HCT116 (cell line): ENCODE measurements around the gene AMOTL2. TPM values are rescaled to one million over a fixed set of nuclear protein-coding genes. Genes with fewer than 3 reads are reported as not detected.

Experiments
- ATAC-seq: fragments of 200-7000 bp; cut with Tn5 transposase; 2 replicates; pipeline ENCODE4 v1.9.1; 2020; ENCODE audit warnings: mild to moderate bottlenecking, moderate library complexity
- BruUV-seq: library from RNA; stranded (reverse); fragments of 400-500 nt; replicated peaks from 2 replicates; lab custom pipeline; 2021; lab: Mats Ljungman, UMichigan
- CTCF ChIA-PET: fragments of 300-600 bp; sonication (Branson Sonifier 250); formaldehyde crosslinking; loops from one replicate; lab custom pipeline; 2021; ENCODE audit warnings: antibody characterized with exemption; lab: Charles Lee
- POLR2A ChIA-PET: fragments of 300-600, 350-600 bp; sonication (Branson Sonifier 250); formaldehyde crosslinking; loops from one replicate; lab custom pipeline; 2021; ENCODE audit warnings: antibody characterized with exemption; lab: Charles Lee
- RAD21 ChIA-PET, 2 experiments: fragments of 300-600 bp; sonication (Branson Sonifier 250); formaldehyde crosslinking; loops; one replicate each; lab custom pipeline; 2023; ENCODE audit warnings: low total read pairs in 2 of 2; ENCODE audit not compliant: uncharacterized antibody in 2 of 2, unreplicated experiment in 2 of 2, low non-redundant PET in 1 of 2; lab: Charles Lee
- DNase-seq: peaks from one replicate; pipeline ENCODE4 v3.0.0-alpha.2; 2010; ENCODE audit warnings: low read depth, low spot score
- H2AFZ ChIP-seq: fragments of 200-600 bp; shearing (Covaris generic), sonication (generic); 2 replicates; pipeline ENCODE4 v1.6.1; 2017; ENCODE audit warnings: low read depth, mixed run types, mixed read lengths, antibody characterized with exemption, low read length; ENCODE audit not compliant: poor library complexity, severe bottlenecking
- H3K27ac ChIP-seq: 2 replicates; pipeline ENCODE4 v1.5.1; 2012; ENCODE audit warnings: low read depth, low read length
- H3K27me3 ChIP-seq: fragments of 200-600 bp; sonication (generic); 2 replicates; pipeline ENCODE4 v1.6.1; 2016; ENCODE audit warnings: mixed run types, low read length, mixed read lengths; ENCODE audit not compliant: insufficient read depth
- H3K36me3 ChIP-seq, 2 experiments: fragments of 200-500 bp in 1 of 2; fragments of 200-600 bp in 1 of 2; sonication (Bioruptor generic) in 1 of 2; sonication (generic) in 1 of 2; 2 replicates each; pipeline versions ENCODE4 v1.5.1 to v1.6.1; 2014 to 2016; ENCODE audit warnings: low read length in 2 of 2, inconsistent platforms in 1 of 2, mixed read lengths in 1 of 2, mixed run types in 1 of 2; ENCODE audit not compliant: insufficient read depth in 2 of 2, control insufficient read depth in 1 of 2
- H3K4me1 ChIP-seq, 2 experiments: fragments of 200-600 bp in 1 of 2; sonication (generic) in 1 of 2; 2 replicates each; pipeline versions ENCODE4 v1.5.1 to v1.6.1; 2012 to 2017; ENCODE audit warnings: low read length in 2 of 2, inconsistent platforms in 1 of 2, mild to moderate bottlenecking in 1 of 2, mixed read lengths in 1 of 2, mixed run types in 1 of 2, moderate library complexity in 1 of 2; ENCODE audit not compliant: insufficient read depth in 2 of 2, control insufficient read depth in 1 of 2
- H3K4me2 ChIP-seq: fragments of 200-600 bp; sonication (generic); 2 replicates; pipeline ENCODE4 v1.6.1; 2017; ENCODE audit warnings: mixed run types, low read length, mixed read lengths
- H3K4me3 ChIP-seq, 2 experiments: fragments of 200-600 bp in 1 of 2; sonication (generic) in 1 of 2; replicated peaks in 1 of 2; 2 replicates each; pipeline ENCODE4 v1.5.1; 2011 to 2016; ENCODE audit warnings: low read length in 2 of 2, control low read depth in 1 of 2, low read depth in 1 of 2, mild to moderate bottlenecking in 1 of 2, mixed read lengths in 1 of 2, mixed run types in 1 of 2
- H3K79me2 ChIP-seq: fragments of 200-600 bp; sonication (generic); 2 replicates; pipeline ENCODE4 v1.6.1; 2017; ENCODE audit warnings: mild to moderate bottlenecking, mixed run types, low read length, moderate library complexity, mixed read lengths; ENCODE audit not compliant: insufficient read depth
- H3K9ac ChIP-seq: fragments of 200-600 bp; sonication (generic); 2 replicates; pipeline ENCODE4 v1.6.1; 2016; ENCODE audit warnings: low read length, mixed read lengths
- H3K9me2 ChIP-seq: fragments of 200-600 bp; sonication (generic), shearing (Covaris generic); 2 replicates; pipeline ENCODE4 v1.6.1; 2017; ENCODE audit warnings: mixed run types, mild to moderate bottlenecking, moderate library complexity; ENCODE audit not compliant: insufficient read depth
- H3K9me3 ChIP-seq, 2 experiments: fragments of 200-500 bp in 1 of 2; fragments of 200-600 bp in 1 of 2; sonication (Bioruptor generic) in 1 of 2; sonication (generic) in 1 of 2; 2 replicates each; pipeline ENCODE4 v1.6.1; 2014 to 2017; ENCODE audit warnings: low read length in 2 of 2, mixed read lengths in 2 of 2, inconsistent platforms in 1 of 2, low read depth in 1 of 2, mild to moderate bottlenecking in 1 of 2, mixed run types in 1 of 2, moderate library complexity in 1 of 2; ENCODE audit not compliant: control insufficient read depth in 1 of 2, insufficient read depth in 1 of 2
- H4K20me1 ChIP-seq: fragments of 200-600 bp; sonication (generic), shearing (Covaris generic); 2 replicates; pipeline ENCODE4 v1.6.1; 2017; ENCODE audit warnings: mixed run types, mild to moderate bottlenecking, moderate library complexity; ENCODE audit not compliant: insufficient read depth
- ATF3 ChIP-seq: IDR thresholded peaks from 2 replicates; pipeline ENCODE4 v1.6.1; 2012
- CTCF ChIP-seq, 3 experiments: fragments of 200-600 bp in 1 of 3; sonication (generic) in 1 of 3; IDR thresholded peaks in 2 of 3; conservative IDR thresholded peaks in 1 of 3; 2 replicates each; pipeline ENCODE4 v1.5.1; 2012 to 2017; ENCODE audit warnings: low read depth in 2 of 3, low read length in 2 of 3, antibody characterized with exemption in 1 of 3, borderline replicate concordance in 1 of 3, control low read depth in 1 of 3, mild to moderate bottlenecking in 1 of 3, mixed read lengths in 1 of 3, mixed run types in 1 of 3, moderate library complexity in 1 of 3; ENCODE audit not compliant: insufficient read depth in 1 of 3
- EGR1 ChIP-seq: IDR thresholded peaks from 2 replicates; pipeline ENCODE4 v1.6.1; 2012; ENCODE audit warnings: low read depth
- ELF1 ChIP-seq: IDR thresholded peaks from 2 replicates; pipeline ENCODE4 v1.6.1; 2012; ENCODE audit warnings: low read depth, borderline replicate concordance
- EZH2 ChIP-seq: fragments of 200-600 bp; sonication (generic); IDR thresholded peaks from 2 replicates; pipeline ENCODE4 v1.6.1; 2017; ENCODE audit warnings: antibody characterized with exemption, mixed run types
- FOSL1 ChIP-seq: IDR thresholded peaks from 2 replicates; pipeline ENCODE4 v1.6.1; 2012; ENCODE audit warnings: low read depth
- JUND ChIP-seq: IDR thresholded peaks from 2 replicates; pipeline ENCODE4 v1.6.1; 2012
- MAX ChIP-seq: IDR thresholded peaks from 2 replicates; pipeline ENCODE4 v1.6.1; 2012
- POLR2A ChIP-seq: IDR thresholded peaks from 2 replicates; pipeline ENCODE4 v1.7.0; 2011; ENCODE audit warnings: borderline replicate concordance; ENCODE audit not compliant: insufficient read depth, insufficient read length; ENCODE audit errors: extremely low read depth
- POLR2AphosphoS5 ChIP-seq: IDR thresholded peaks from 2 replicates; pipeline ENCODE4 v1.6.1; 2011; ENCODE audit warnings: mild to moderate bottlenecking, low read depth, low read length, moderate library complexity
- TCF7L2 ChIP-seq: IDR thresholded peaks from 2 replicates; pipeline ENCODE4 v1.7.0; 2011; ENCODE audit warnings: borderline replicate concordance, inconsistent platforms; ENCODE audit not compliant: insufficient read depth, insufficient read length; ENCODE audit errors: extremely low read depth
- YY1 ChIP-seq: IDR thresholded peaks from 2 replicates; pipeline ENCODE4 v1.6.1; 2011; ENCODE audit warnings: low read length, low read depth, moderate library complexity, mild to moderate bottlenecking; ENCODE audit not compliant: insufficient replicate concordance; ENCODE audit errors: extremely low read depth
- ZFX ChIP-seq: fragments of 450-650 bp; IDR thresholded peaks from 2 replicates; pipeline ENCODE4 v1.6.1; 2017
- intact Hi-C: fragments of 100-400 bp; cut with micrococcal nuclease; formaldehyde crosslinking; loops from 2 replicates; pipeline ENCODE4 v1.10.0; 2022
- total RNA-seq: library from RNA; stranded (reverse); gene quantifications from one replicate; pipeline ENCODE4 v1.2.1, GENCODE V29; 2021; ENCODE audit not compliant: unreplicated experiment

Gene AMOTL2
- total RNA-seq, 1 experiment from 2014 or later = 54.0 TPM

GRCh38 chr3:134312873-134313846 lies 61.1 kb downstream of the AMOTL2 start (continued):
- peak; percentile 21 for TF ChIP-seq POLR2A
- peak; percentile 51 for TF ChIP-seq ZFX
- no peak for TF ChIP-seq MAX
- no peak for TF ChIP-seq FOSL1

- Histone ChIP-seq H3K79me2 (no peaks in the 10 kb centered on the region), H3K36me3 (no peaks in the 10 kb centered on the region), H4K20me1 (no peaks in the 10 kb centered on the region), H3K9me2 (no peaks in the 10 kb centered on the region), H2AFZ (no peak overlapping the region), H3K27me3 (no peaks in the 10 kb centered on the region), H3K9me3 (no peaks in the 10 kb centered on the region), H3K4me3 (peak overlapping the region in 1 of 2 experiments; percentile 70; a peak in 2 of 4 replicates), H3K4me2 (peak overlapping the region; percentile 96), H3K4me1 (peaks cover 58 to 78% of the 10 kb centered on the region in 2 experiments)
- CTCF ChIA-PET = interaction anchor here (1.6 to 2.7 kb wide), 3 partner anchors 62 to 161 kb away, joined by 5 to 11 read pairs (median 10); partner anchors contain the start of gene AMOTL2
- RAD21 ChIA-PET = no interaction called here
- no peak for DNase-seq
- BruUV-seq = TSS peak; percentile 90
- peak; percentile 49 for ATAC-seq
- intact Hi-C loops = loop anchor here (1.0 to 2.0 kb wide), 2 partner anchors 47 to 137 kb away; no protein-coding TSS in a partner anchor
- POLR2A ChIA-PET = no interaction called here
- no peak for TF ChIP-seq MAX
- TF ChIP-seq JUND = no peak
- TF ChIP-seq ATF3 = no peak
- TF ChIP-seq EZH2 = no peak
- TF ChIP-seq FOSL1 = no peak
- no peak for TF ChIP-seq ELF1
- TF ChIP-seq EGR1 = no peak
- TF ChIP-seq POLR2AphosphoS5 = peak; percentile 50; the same call in 1 of the 2 replicates
- 0 out of 2 replicates have a peak, but pooled peaks have one; percentile 11 for TF ChIP-seq ZFX
- peak in 2 of 3 experiments; percentile 53 to 56; a peak in 4 of 6 replicates for TF ChIP-seq CTCF (IDR thresholded peaks at IDR 0.05 in 2 of 3, conservative IDR thresholded peaks at IDR 0.05 in 1 of 3; ENCODE audit: borderline replicate concordance in 1 of 3, insufficient read depth in 1 of 3, low read depth in 2 of 3, low read length in 2 of 3)
- TF ChIP-seq YY1 = no peak
- no peak for TF ChIP-seq TCF7L2
- TF ChIP-seq, all 23 proteins: peak for 3
- Histone ChIP-seq H3K9ac (peak overlapping the region; percentile 84), H3K27ac (peak overlapping the region; percentile 72)
These were observed 62.0 kb downstream of the AMOTL2 start for GRCh38 chr3:134312072-134312872.
